PC-3 (cell line): ENCODE results near the gene ATP1B1.

Experiments used
- EZH2phosphoT487 ChIP-seq: fragments of 300-600 bp; sonication (generic); IDR thresholded peaks from 2 replicates; pipeline ENCODE4 v1.6.1; 2018; ENCODE audit warnings: mild to moderate bottlenecking, antibody characterized with exemption, low read length, borderline replicate concordance
- TF ChIP-seq, protein P1 (sequence below): fragments of 300-600 bp; sonication (generic); conservative IDR thresholded peaks from 2 replicates; pipeline ENCODE4 v1.5.1; 2017; ENCODE audit warnings: antibody characterized with exemption, low read depth, mild to moderate bottlenecking, low read length

DNA sequence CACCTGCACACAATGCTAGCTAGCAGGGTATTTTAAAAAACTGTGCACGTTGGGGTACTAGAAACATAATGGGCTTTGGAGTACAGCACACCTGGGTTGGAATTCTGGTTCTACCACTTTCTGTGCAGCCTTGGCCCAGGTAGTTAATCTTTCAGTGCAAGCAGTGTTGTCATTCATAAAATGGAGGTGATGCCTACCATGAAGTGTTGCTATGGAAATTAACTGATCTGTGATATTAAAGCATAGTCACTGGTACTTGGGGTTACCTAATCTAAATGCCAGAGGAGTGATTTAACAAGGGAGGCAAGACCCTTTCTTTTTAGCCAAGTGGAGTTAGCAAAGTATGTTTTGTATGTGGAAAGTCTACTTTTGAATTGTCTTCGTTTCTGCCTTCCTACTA, 18.0 kb downstream of the ATP1B1 start:
- TF ChIP-seq, protein P1, sequence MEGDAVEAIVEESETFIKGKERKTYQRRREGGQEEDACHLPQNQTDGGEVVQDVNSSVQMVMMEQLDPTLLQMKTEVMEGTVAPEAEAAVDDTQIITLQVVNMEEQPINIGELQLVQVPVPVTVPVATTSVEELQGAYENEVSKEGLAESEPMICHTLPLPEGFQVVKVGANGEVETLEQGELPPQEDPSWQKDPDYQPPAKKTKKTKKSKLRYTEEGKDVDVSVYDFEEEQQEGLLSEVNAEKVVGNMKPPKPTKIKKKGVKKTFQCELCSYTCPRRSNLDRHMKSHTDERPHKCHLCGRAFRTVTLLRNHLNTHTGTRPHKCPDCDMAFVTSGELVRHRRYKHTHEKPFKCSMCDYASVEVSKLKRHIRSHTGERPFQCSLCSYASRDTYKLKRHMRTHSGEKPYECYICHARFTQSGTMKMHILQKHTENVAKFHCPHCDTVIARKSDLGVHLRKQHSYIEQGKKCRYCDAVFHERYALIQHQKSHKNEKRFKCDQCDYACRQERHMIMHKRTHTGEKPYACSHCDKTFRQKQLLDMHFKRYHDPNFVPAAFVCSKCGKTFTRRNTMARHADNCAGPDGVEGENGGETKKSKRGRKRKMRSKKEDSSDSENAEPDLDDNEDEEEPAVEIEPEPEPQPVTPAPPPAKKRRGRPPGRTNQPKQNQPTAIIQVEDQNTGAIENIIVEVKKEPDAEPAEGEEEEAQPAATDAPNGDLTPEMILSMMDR, result no peak
- no peak for TF ChIP-seq EZH2phosphoT487
